Hepatocyte (in vitro differentiated cells): ENCODE results near the gene CDH18. TPM values are rescaled to one million over a fixed set of nuclear protein-coding genes. Genes with fewer than 3 reads are reported as not detected.

ENCODE experiments used
- DNase-seq: peaks from one replicate; pipeline ENCODE4 v3.0.0-alpha.2; 2016; ENCODE audit warnings: low spot score
- H2AFZ ChIP-seq: fragments of 200-600 bp; sonication (generic); 2 replicates; pipeline ENCODE4 v1.6.0; 2016; ENCODE audit warnings: antibody characterized with exemption, mild to moderate bottlenecking
- H3K27ac ChIP-seq: fragments of 200-600 bp; sonication (generic); 2 replicates; pipeline ENCODE4 v1.5.1; 2016; ENCODE audit warnings: mild to moderate bottlenecking
- H3K27me3 ChIP-seq: fragments of 200-600 bp; sonication (generic); 2 replicates; pipeline ENCODE4 v1.6.1; 2016
- H3K36me3 ChIP-seq: fragments of 200-600 bp; sonication (generic); replicated peaks from 2 replicates; pipeline ENCODE4 v1.5.1; 2016; ENCODE audit warnings: low read depth; ENCODE audit not compliant: insufficient read depth
- H3K4me1 ChIP-seq: fragments of 200-600 bp; sonication (generic); 2 replicates; pipeline ENCODE4 v1.5.1; 2016; ENCODE audit warnings: mild to moderate bottlenecking, moderate library complexity; ENCODE audit not compliant: insufficient read depth
- H3K4me2 ChIP-seq: fragments of 200-600 bp; sonication (generic); 2 replicates; pipeline ENCODE4 v1.6.0; 2016
- H3K4me3 ChIP-seq: fragments of 200-600 bp; sonication (generic); 2 replicates; pipeline ENCODE4 v1.5.1; 2016; ENCODE audit warnings: mild to moderate bottlenecking
- H3K79me2 ChIP-seq: fragments of 200-600 bp; sonication (generic); 2 replicates; pipeline ENCODE4 v1.6.0; 2017; ENCODE audit warnings: mild to moderate bottlenecking
- H3K9me2 ChIP-seq: fragments of 200-600 bp; sonication (generic); replicated peaks from 2 replicates; pipeline ENCODE4 v1.6.0; 2017; ENCODE audit warnings: mild to moderate bottlenecking; ENCODE audit not compliant: insufficient read depth
- H3K9me3 ChIP-seq: fragments of 200-600 bp; sonication (generic); 2 replicates; pipeline ENCODE4 v1.5.1; 2016; ENCODE audit warnings: low read depth, mild to moderate bottlenecking
- H4K20me1 ChIP-seq: fragments of 200-600 bp; sonication (generic); 2 replicates; pipeline ENCODE4 v1.6.0; 2016; ENCODE audit warnings: mild to moderate bottlenecking; ENCODE audit not compliant: insufficient read depth, poor library complexity, severe bottlenecking
- CTCF ChIP-seq: fragments of 200-600 bp; sonication (generic); IDR thresholded peaks from 2 replicates; pipeline ENCODE4 v1.5.1; 2016; ENCODE audit warnings: antibody characterized with exemption, mild to moderate bottlenecking; ENCODE audit not compliant: poor library complexity
- EZH2 ChIP-seq: fragments of 200-600 bp; sonication (generic); IDR thresholded peaks from 2 replicates; pipeline ENCODE4 v1.6.1; 2016; ENCODE audit warnings: antibody characterized with exemption, mild to moderate bottlenecking, borderline replicate concordance
- EZH2phosphoT487 ChIP-seq: fragments of 200-600 bp; sonication (generic); IDR thresholded peaks from one replicate; pipeline ENCODE4 v1.6.1; 2018; ENCODE audit warnings: antibody characterized with exemption, mild to moderate bottlenecking, low read depth, moderate library complexity; ENCODE audit not compliant: unreplicated experiment, severe bottlenecking
- WGBS: methylation state at CpG from one replicate; pipeline ENCODE4 v1.1.6; 2016; ENCODE audit warnings: low lambda C conversion rate; ENCODE audit errors: missing lambda C conversion rate; 5-methylcytosine and 5-hydroxymethylcytosine counted together
- polyA plus RNA-seq: library from polyadenylated mRNA; unstranded; fragments of >200 nt; fragmentation: Nextera tagmentation; extraction: Ambion mirVana; gene quantifications from 2 replicates; pipeline ENCODE4 v1.2.1, GENCODE V29; 2016
- total RNA-seq: library from RNA; depleted of rRNA; stranded (reverse); fragments of >200 nt; gene quantifications from 2 replicates; pipeline ENCODE4 v1.2.3, GENCODE V29; 2014

Gene CDH18
- total and polyA plus RNA-seq, 2 experiments from 2014 or later: 0.71 to 1.5 TPM

- H3K36me3 ChIP-seq: no peaks in the 10 kb centered on the region
- no peaks in the 10 kb centered on the region for H3K79me2 ChIP-seq
- no peaks in the 10 kb centered on the region for H3K4me1 ChIP-seq
- TF ChIP-seq EZH2phosphoT487 (no peak), CTCF (no peak), EZH2 (no peak)
- 94% methylated on average over 3 of the region's 3 CpGs for WGBS
- DNase-seq: no peak
- no peak overlapping the region for H2AFZ ChIP-seq
- no peaks in the 10 kb centered on the region for H4K20me1 ChIP-seq
- H3K9me2 ChIP-seq: no peaks in the 10 kb centered on the region
- no peaks in the 10 kb centered on the region for H3K9me3 ChIP-seq
- no peak overlapping the region for H3K4me3 ChIP-seq
- H3K27me3 ChIP-seq: no peaks in the 10 kb centered on the region
- H3K4me2 ChIP-seq: no peak overlapping the region
- H3K27ac ChIP-seq: no peak overlapping the region
Measured at GRCh38 chr5:19488786-19489185, 499.2 kb downstream of the CDH18 start.

- H3K27ac ChIP-seq: no peak overlapping the region
- no peaks in the 10 kb centered on the region for H3K9me3 ChIP-seq
- TF ChIP-seq CTCF: no peak
- TF ChIP-seq EZH2phosphoT487: no peak
- no peak for TF ChIP-seq EZH2
- H3K4me2 ChIP-seq: no peak overlapping the region
- no peaks in the 10 kb centered on the region for H3K36me3 ChIP-seq
- no peaks in the 10 kb centered on the region for H3K79me2 ChIP-seq
- H3K4me3 ChIP-seq: no peak overlapping the region
- H3K9me2 ChIP-seq: no peaks in the 10 kb centered on the region
- H4K20me1 ChIP-seq: no peaks in the 10 kb centered on the region
- no peak for DNase-seq
- no peaks in the 10 kb centered on the region for H3K4me1 ChIP-seq
- no peaks in the 10 kb centered on the region for H3K27me3 ChIP-seq
- H2AFZ ChIP-seq: no peak overlapping the region
Measured at GRCh38 chr5:19487480-19487879, 500.5 kb downstream of the CDH18 start.

- no peaks in the 10 kb centered on the region for H3K9me3 ChIP-seq
- no peak for TF ChIP-seq EZH2
- no peak for TF ChIP-seq EZH2phosphoT487
Measured at GRCh38 chr5:19479562-19479961, 508.4 kb downstream of the CDH18 start.

GRCh38 chr5:19462019-19462418, 526.0 kb downstream of the CDH18 start:
- Histone ChIP-seq H4K20me1 (no peaks in the 10 kb centered on the region), H2AFZ (no peak overlapping the region), H3K9me2 (no peaks in the 10 kb centered on the region), H3K4me1 (no peaks in the 10 kb centered on the region), H3K27ac (no peak overlapping the region), H3K9me3 (no peaks in the 10 kb centered on the region), H3K4me3 (no peak overlapping the region), H3K4me2 (no peak overlapping the region), H3K36me3 (no peaks in the 10 kb centered on the region), H3K79me2 (no peaks in the 10 kb centered on the region), H3K27me3 (no peaks in the 10 kb centered on the region)
- no peak for DNase-seq
- WGBS: 48% methylated on average over 1 of the region's 1 CpG
- TF ChIP-seq EZH2: no peak
- no peak for TF ChIP-seq EZH2phosphoT487
- no peak for TF ChIP-seq CTCF

More at GRCh38 chr5:19479562-19479961, 508.4 kb downstream of the CDH18 start:
- H3K79me2 ChIP-seq: no peaks in the 10 kb centered on the region
- no peak overlapping the region for H3K27ac ChIP-seq
- DNase-seq: no peak
- no peak overlapping the region for H2AFZ ChIP-seq
- no peaks in the 10 kb centered on the region for H3K4me1 ChIP-seq
- H4K20me1 ChIP-seq: no peaks in the 10 kb centered on the region
- no peaks in the 10 kb centered on the region for H3K9me2 ChIP-seq
- H3K27me3 ChIP-seq: no peaks in the 10 kb centered on the region
- H3K36me3 ChIP-seq: no peaks in the 10 kb centered on the region
- WGBS: 92% methylated on average over 5 of the region's 5 CpGs
- H3K4me2 ChIP-seq: no peak overlapping the region
- H3K4me3 ChIP-seq: no peak overlapping the region
